Esophagus mucosa (tissue), 1 donor: ENCODE measurements around the gene ESRRB. TPM values are rescaled to one million over a fixed set of nuclear protein-coding genes. Genes with fewer than 3 reads are reported as not detected.

Source experiments
- ATAC-seq: fragments of 200-7000 bp; cut with Tn5 transposase; one replicate; pipeline ENCODE4 v1.9.1; 2020
- total RNA-seq: library from RNA; stranded (reverse); gene quantifications from one replicate; pipeline ENCODE4 v1.2.4, GENCODE V29; 2023
- donor health status: DM: yes; HTN: yes; CAD: no.

The ESRRB gene
- total RNA-seq, 1 donor from 2014 or later, result 0.12 TPM

- peak; percentile 98 for ATAC-seq
Observed at GRCh38 chr14:76550534-76550933, 174.6 kb downstream of the ESRRB start.

- no peak for ATAC-seq
Observed at GRCh38 chr14:76551116-76551515, 175.2 kb downstream of the ESRRB start.

Other genes starting within 250 kb of the ESRRB start
- 17.5 TPM for gene GPATCH2L, start 224.2 kb upstream of the ESRRB start, total RNA-seq